GM12878 (cell line): ENCODE measurements around the gene ZNF317.

Experiments used
- CTCF ChIP-seq, 3 experiments: IDR thresholded peaks in 2 of 3; conservative IDR thresholded peaks in 1 of 3; 2 replicates each; pipeline ENCODE4 v1.5.1; 2011; ENCODE audit warnings: low read depth in 3 of 3, low read length in 3 of 3, mild to moderate bottlenecking in 3 of 3, control low read depth in 2 of 3, moderate library complexity in 2 of 3, inconsistent platforms in 1 of 3, mixed read lengths in 1 of 3; ENCODE audit not compliant: control insufficient read depth in 2 of 3, insufficient read depth in 1 of 3; ENCODE audit errors: extremely low read depth in 1 of 3
- EP300 ChIP-seq, 2 experiments: fragments of 150-350 bp in 1 of 2; IDR thresholded peaks; 2 replicates each; pipeline ENCODE4 v1.6.1; 2011 to 2012; ENCODE audit warnings: low read depth in 2 of 2, low read length in 2 of 2, borderline replicate concordance in 1 of 2, improper control_type of control experiment in 1 of 2, inconsistent platforms in 1 of 2; ENCODE audit not compliant: control insufficient read depth in 1 of 2
- EZH2 ChIP-seq: IDR thresholded peaks from 2 replicates; pipeline ENCODE4 v1.6.1; 2012; ENCODE audit warnings: low read depth, mild to moderate bottlenecking, control low read depth, inconsistent platforms, low read length, borderline replicate concordance; ENCODE audit not compliant: control insufficient read depth
- POLR2A ChIP-seq: IDR thresholded peaks from 2 replicates; pipeline ENCODE4 v1.6.1; 2011; ENCODE audit warnings: low read depth, mild to moderate bottlenecking, low read length
- POLR2AphosphoS2 ChIP-seq: IDR thresholded peaks from 2 replicates; pipeline ENCODE4 v1.6.1; 2011; ENCODE audit warnings: low read depth, mild to moderate bottlenecking, low read length, improper control_type of control experiment, moderate library complexity
- SP1 ChIP-seq: IDR thresholded peaks from one replicate; pipeline ENCODE4 v1.6.1; 2011; ENCODE audit warnings: low read depth, low read length
- TBL1XR1 ChIP-seq: IDR thresholded peaks from 2 replicates; pipeline ENCODE4 v1.6.1; 2012; ENCODE audit warnings: low read depth, low read length, improper control_type of control experiment
- YBX1 ChIP-seq: fragments of 450-650 bp; IDR thresholded peaks from 2 replicates; pipeline ENCODE4 v1.6.1; 2016; ENCODE audit warnings: antibody characterized with exemption
- YY1 ChIP-seq: IDR thresholded peaks from 2 replicates; pipeline ENCODE4 v1.6.1; 2011; ENCODE audit warnings: low read depth, mild to moderate bottlenecking, low read length
- TF ChIP-seq, protein P1 (sequence below): fragments of 450-650 bp; IDR thresholded peaks from 2 replicates; pipeline ENCODE4 v1.6.1; 2016; ENCODE audit warnings: mild to moderate bottlenecking

DNA sequence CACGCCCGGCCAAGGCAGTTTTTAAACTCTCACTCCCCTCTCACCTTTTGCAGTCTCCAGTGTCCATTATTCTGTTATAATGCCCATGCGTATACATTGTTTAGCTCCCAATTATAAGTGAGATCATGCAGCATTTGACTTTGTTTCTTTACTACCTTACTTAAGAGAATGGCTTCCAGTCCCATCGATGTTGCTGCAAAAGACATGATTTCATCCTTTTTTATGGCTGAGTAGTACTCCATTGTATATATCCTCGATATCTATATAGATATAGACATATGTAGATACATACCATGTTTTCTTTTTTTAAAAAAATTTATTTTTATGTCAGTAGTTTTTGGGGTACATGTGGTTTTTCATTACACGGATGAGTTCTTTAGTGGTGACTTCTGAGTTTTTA lies 47.0 kb downstream of the ZNF317 start:
- TF ChIP-seq, protein P1, sequence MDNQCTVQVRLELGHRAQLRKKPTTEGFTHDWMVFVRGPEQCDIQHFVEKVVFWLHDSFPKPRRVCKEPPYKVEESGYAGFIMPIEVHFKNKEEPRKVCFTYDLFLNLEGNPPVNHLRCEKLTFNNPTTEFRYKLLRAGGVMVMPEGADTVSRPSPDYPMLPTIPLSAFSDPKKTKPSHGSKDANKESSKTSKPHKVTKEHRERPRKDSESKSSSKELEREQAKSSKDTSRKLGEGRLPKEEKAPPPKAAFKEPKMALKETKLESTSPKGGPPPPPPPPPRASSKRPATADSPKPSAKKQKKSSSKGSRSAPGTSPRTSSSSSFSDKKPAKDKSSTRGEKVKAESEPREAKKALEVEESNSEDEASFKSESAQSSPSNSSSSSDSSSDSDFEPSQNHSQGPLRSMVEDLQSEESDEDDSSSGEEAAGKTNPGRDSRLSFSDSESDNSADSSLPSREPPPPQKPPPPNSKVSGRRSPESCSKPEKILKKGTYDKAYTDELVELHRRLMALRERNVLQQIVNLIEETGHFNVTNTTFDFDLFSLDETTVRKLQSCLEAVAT: no peak
- TF ChIP-seq YY1 (no peak), CTCF (IDR thresholded peaks at IDR 0.05 in 2 of 3, conservative IDR thresholded peaks at IDR 0.05 in 1 of 3; ENCODE audit: control insufficient read depth in 2 of 3, extremely low read depth in 1 of 3, insufficient read depth in 1 of 3, low read depth in 3 of 3, low read length in 3 of 3) (no peak), YBX1 (no peak), TBL1XR1 (no peak), EZH2 (no peak), POLR2A (no peak), SP1 (no peak), EP300 (IDR thresholded peaks at IDR 0.05; ENCODE audit: borderline replicate concordance in 1 of 2, control insufficient read depth in 1 of 2, low read depth in 2 of 2, low read length in 2 of 2) (no peak), POLR2AphosphoS2 (no peak)
